ENCODE data around the gene ZBTB38.

DNA sequence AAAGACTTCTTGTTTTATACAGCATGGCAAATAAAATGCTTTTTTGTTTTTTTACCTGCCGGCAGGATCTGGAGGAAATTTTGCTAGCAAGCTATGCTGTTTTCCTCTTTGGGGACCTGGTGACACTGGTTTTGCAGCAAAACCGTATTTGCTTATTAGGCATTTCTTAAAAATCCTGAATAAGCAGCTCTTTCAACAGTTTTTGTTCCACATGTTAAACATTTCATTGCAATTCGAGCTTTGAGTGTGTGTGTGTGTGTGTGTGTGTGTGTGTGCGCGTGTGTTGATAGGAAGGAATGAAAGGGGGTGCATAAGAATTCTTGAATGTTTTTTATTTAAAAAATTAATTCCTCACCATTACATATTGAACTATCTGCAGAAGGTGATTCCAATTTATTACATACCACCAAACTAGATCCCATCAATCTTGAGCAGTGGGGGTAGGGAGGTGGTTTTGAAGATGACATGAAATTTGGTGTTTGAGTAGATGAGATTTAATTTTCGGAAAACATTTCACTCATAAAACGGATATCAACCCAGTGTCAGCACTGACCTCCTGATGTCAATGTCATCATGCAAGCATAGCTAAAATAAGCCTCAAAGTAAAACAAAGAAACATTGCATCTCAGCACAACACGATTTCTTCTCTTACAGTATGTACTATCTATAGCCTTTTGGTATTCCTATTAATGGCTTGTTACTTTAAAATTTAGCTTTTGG, 17.3 kb downstream of the ZBTB38 start:
- TF ChIP-seq CTCF (IDR thresholded peaks at IDR 0.05) (no peak), EZH2 (IDR thresholded peaks at IDR 0.05; ENCODE audit: borderline replicate concordance, insufficient read depth, low read depth, low read length, poor library complexity, severe bottlenecking) (no peak)

Data from B cell (primary cell).